Activated CD4-positive, alpha-beta memory T cell treated with anti-CD3 and anti-CD28 coated beads for 36 hours (primary cell): ENCODE data around the gene CCDC102A. TPM values are rescaled to one million over a fixed set of nuclear protein-coding genes. Genes with fewer than 3 reads are reported as not detected.

ENCODE experiments used
- CTCF ChIA-PET: fragments of 350-600 bp; sonication (Branson Sonifier 250); formaldehyde crosslinking; loops from one replicate; lab custom pipeline; 2021; ENCODE audit warnings: antibody characterized with exemption, inconsistent platforms; lab: Charles Lee
- POLR2A ChIA-PET: fragments of 350-600 bp; sonication (Branson Sonifier 250); formaldehyde crosslinking; loops from one replicate; lab custom pipeline; 2021; ENCODE audit warnings: antibody characterized with exemption; lab: Charles Lee
- DNase-seq: peaks from one replicate; pipeline ENCODE4 v3.0.0-alpha.2; 2020
- H3K27ac Mint-ChIP-seq: one replicate; pipeline ENCODE4 v1.8.0; 2021; ENCODE audit warnings: mixed read lengths
- H3K27me3 Mint-ChIP-seq: one replicate; pipeline ENCODE4 v1.8.0; 2021; ENCODE audit warnings: mixed read lengths
- H3K36me3 Mint-ChIP-seq: one replicate; pipeline ENCODE4 v1.8.0; 2021; ENCODE audit warnings: mixed read lengths
- H3K4me1 Mint-ChIP-seq: one replicate; pipeline ENCODE4 v1.8.0; 2021; ENCODE audit warnings: low read depth, mixed read lengths
- H3K4me3 Mint-ChIP-seq: one replicate; pipeline ENCODE4 v1.8.0; 2021; ENCODE audit warnings: mild to moderate bottlenecking, mixed read lengths
- H3K9me3 Mint-ChIP-seq: one replicate; pipeline ENCODE4 v1.8.0; 2021; ENCODE audit warnings: mixed read lengths
- intact Hi-C: fragments of 100-400 bp; cut with micrococcal nuclease; formaldehyde crosslinking; loops from one replicate; pipeline ENCODE4 v1.15.1; 2023
- total RNA-seq, 2 experiments: library from RNA; stranded (reverse); gene quantifications; one replicate each; pipeline ENCODE4 v1.2.3, GENCODE V29; 2021

The CCDC102A gene
- total RNA-seq, 2 experiments from 2014 or later = 7.0 to 7.9 TPM

- Mint-ChIP-seq H3K36me3 (no peaks in the 10 kb centered on the region), H3K27ac (no peak overlapping the region), H3K4me1 (peaks cover under 1% of the 10 kb centered on the region), H3K9me3 (no peaks in the 10 kb centered on the region), H3K4me3 (no peak overlapping the region), H3K27me3 (no peaks in the 10 kb centered on the region)
- intact Hi-C loops = no loop called here
- POLR2A ChIA-PET = no interaction called here
- CTCF ChIA-PET = interaction anchor here (0.8 to 1.3 kb wide), 3 partner anchors 28 to 53 kb away, joined by 3 to 4 read pairs (median 3); partner anchors contain the start of gene POLR2C
- DNase-seq = no peak
These were observed 21.4 kb downstream of the CCDC102A start for GRCh38 chr16:57514791-57515600.

GRCh38 chr16:57514371-57514770, 22.0 kb downstream of the CCDC102A start:
- H3K4me1 Mint-ChIP-seq = no peaks in the 10 kb centered on the region
- no peaks in the 10 kb centered on the region for H3K9me3 Mint-ChIP-seq
- no peaks in the 10 kb centered on the region for H3K36me3 Mint-ChIP-seq
- CTCF ChIA-PET = interaction anchor here (0.8 to 1.3 kb wide), 3 partner anchors 27 to 52 kb away, joined by 3 to 4 read pairs (median 3); partner anchors contain the start of gene POLR2C
- H3K27ac Mint-ChIP-seq = no peak overlapping the region
- no peak for DNase-seq
- no peaks in the 10 kb centered on the region for H3K27me3 Mint-ChIP-seq
- no peak overlapping the region for H3K4me3 Mint-ChIP-seq
- intact Hi-C loops = no loop called here
- POLR2A ChIA-PET = no interaction called here

GRCh38 chr16:57513371-57514102, 22.8 kb downstream of the CCDC102A start:
- intact Hi-C loops = no loop called here
- ChIA-PET POLR2A (no interaction called here), CTCF (interaction anchor here (1.3 kb wide), 1 partner anchor 51 kb away, joined by 4 read pairs; the partner anchor contains the start of gene POLR2C)
- Mint-ChIP-seq H3K9me3 (no peaks in the 10 kb centered on the region), H3K27ac (no peak overlapping the region), H3K36me3 (no peaks in the 10 kb centered on the region), H3K4me1 (no peaks in the 10 kb centered on the region), H3K4me3 (no peak overlapping the region), H3K27me3 (no peaks in the 10 kb centered on the region)
- DNase-seq = no peak

- Mint-ChIP-seq H3K4me1 (no peaks in the 10 kb centered on the region), H3K9me3 (no peaks in the 10 kb centered on the region), H3K27ac (no peak overlapping the region), H3K27me3 (no peaks in the 10 kb centered on the region), H3K4me3 (no peak overlapping the region), H3K36me3 (no peaks in the 10 kb centered on the region)
- POLR2A ChIA-PET = no interaction called here
- no peak for DNase-seq
- intact Hi-C loops = no loop called here
- CTCF ChIA-PET = no interaction called here
These were observed 23.9 kb downstream of the CCDC102A start for GRCh38 chr16:57512296-57513001.

- H3K27ac Mint-ChIP-seq = no peak overlapping the region
- intact Hi-C loops = no loop called here
- no peaks in the 10 kb centered on the region for H3K27me3 Mint-ChIP-seq
- DNase-seq = no peak
- ChIA-PET POLR2A (no interaction called here), CTCF (interaction anchor here (2.1 kb wide), 1 partner anchor 10 kb away, joined by 10 read pairs; no protein-coding TSS in a partner anchor)
- no peak overlapping the region for H3K4me3 Mint-ChIP-seq
- H3K4me1 Mint-ChIP-seq = no peaks in the 10 kb centered on the region
- no peaks in the 10 kb centered on the region for H3K9me3 Mint-ChIP-seq
- H3K36me3 Mint-ChIP-seq = no peaks in the 10 kb centered on the region
These were observed 26.1 kb downstream of the CCDC102A start for GRCh38 chr16:57510016-57510871.

GRCh38 chr16:57509231-57509923, 27.0 kb downstream of the CCDC102A start:
- POLR2A ChIA-PET = no interaction called here
- intact Hi-C loops = no loop called here

GRCh38 chr16:57508035-57508425, 28.3 kb downstream of the CCDC102A start:
- H3K27me3 Mint-ChIP-seq = no peaks in the 10 kb centered on the region
- H3K36me3 Mint-ChIP-seq = no peaks in the 10 kb centered on the region
- no peak for DNase-seq
- H3K27ac Mint-ChIP-seq = no peak overlapping the region
- H3K9me3 Mint-ChIP-seq = no peaks in the 10 kb centered on the region
- ChIA-PET CTCF (no interaction called here), POLR2A (no interaction called here)
- H3K4me3 Mint-ChIP-seq = no peak overlapping the region
- intact Hi-C loops = no loop called here
- H3K4me1 Mint-ChIP-seq = no peaks in the 10 kb centered on the region

More at GRCh38 chr16:57509231-57509923, 27.0 kb downstream of the CCDC102A start:
- no peak overlapping the region for H3K4me3 Mint-ChIP-seq
- no peaks in the 10 kb centered on the region for H3K9me3 Mint-ChIP-seq
- DNase-seq = no peak
- CTCF ChIA-PET = interaction anchor here (0.7 to 2.1 kb wide), 2 partner anchors 11 to 47 kb away, joined by 3 to 10 read pairs; partner anchors contain the start of gene POLR2C
- no peaks in the 10 kb centered on the region for H3K4me1 Mint-ChIP-seq
- no peaks in the 10 kb centered on the region for H3K36me3 Mint-ChIP-seq
- no peaks in the 10 kb centered on the region for H3K27me3 Mint-ChIP-seq
- H3K27ac Mint-ChIP-seq = no peak overlapping the region

GRCh38 chr16:57507136-57508034, 29.0 kb downstream of the CCDC102A start:
- ChIA-PET CTCF (interaction anchor here (1.0 kb wide), 1 partner anchor 12 kb away, joined by 3 read pairs; no protein-coding TSS in a partner anchor), POLR2A (no interaction called here)
- Mint-ChIP-seq H3K4me1 (no peaks in the 10 kb centered on the region), H3K4me3 (no peak overlapping the region), H3K27ac (no peak overlapping the region), H3K9me3 (no peaks in the 10 kb centered on the region), H3K36me3 (no peaks in the 10 kb centered on the region), H3K27me3 (no peaks in the 10 kb centered on the region)
- intact Hi-C loops = no loop called here
- DNase-seq = no peak

GRCh38 chr16:57505169-57505568, 31.2 kb downstream of the CCDC102A start:
- POLR2A ChIA-PET = no interaction called here
- H3K9me3 Mint-ChIP-seq = no peaks in the 10 kb centered on the region
- H3K4me3 Mint-ChIP-seq = no peak overlapping the region
- DNase-seq = no peak
- CTCF ChIA-PET = interaction anchor here (2.3 kb wide), 1 partner anchor 14 kb away, joined by 7 read pairs; no protein-coding TSS in a partner anchor
- intact Hi-C loops = no loop called here
- no peaks in the 10 kb centered on the region for H3K36me3 Mint-ChIP-seq
- H3K27ac Mint-ChIP-seq = no peak overlapping the region
- no peaks in the 10 kb centered on the region for H3K27me3 Mint-ChIP-seq
- peaks cover 11% of the 10 kb centered on the region for H3K4me1 Mint-ChIP-seq

- no peaks in the 10 kb centered on the region for H3K9me3 Mint-ChIP-seq
- no peak overlapping the region for H3K27ac Mint-ChIP-seq
- DNase-seq = no peak
- POLR2A ChIA-PET = no interaction called here
- H3K27me3 Mint-ChIP-seq = no peaks in the 10 kb centered on the region
- CTCF ChIA-PET = interaction anchor here (2.3 kb wide), 1 partner anchor 15 kb away, joined by 7 read pairs; no protein-coding TSS in a partner anchor
- peaks cover 11% of the 10 kb centered on the region for H3K4me1 Mint-ChIP-seq
- intact Hi-C loops = no loop called here
- no peak overlapping the region for H3K4me3 Mint-ChIP-seq
- no peaks in the 10 kb centered on the region for H3K36me3 Mint-ChIP-seq
These were observed 31.9 kb downstream of the CCDC102A start for GRCh38 chr16:57504491-57504890.
